Transverse colon (tissue), 4 donors: ENCODE data around the gene POU2F1. TPM values are rescaled to one million over a fixed set of nuclear protein-coding genes. Genes with fewer than 3 reads are reported as not detected.

Source experiments
- DNase-seq: peaks from one replicate; pipeline ENCODE4 v3.0.0-alpha.2; 2019
- H3K27ac ChIP-seq, 4 donors: fragments of 200-600 bp; sonication (generic); 2 replicates each; pipeline ENCODE4 v1.5.1; 2016 to 2018; ENCODE audit warnings: inconsistent platforms in 4 of 4
- H3K27me3 ChIP-seq: fragments of 200-600 bp; sonication (generic); 2 replicates; pipeline ENCODE4 v1.5.1; 2017; ENCODE audit warnings: inconsistent platforms
- H3K36me3 ChIP-seq, 4 donors: fragments of 200-600 bp; sonication (generic); 2 replicates each; pipeline ENCODE4 v1.5.1; 2017 to 2019; ENCODE audit warnings: inconsistent platforms in 4 of 4
- H3K4me1 ChIP-seq, 4 donors: fragments of 200-600 bp; sonication (generic); 2 replicates each; pipeline ENCODE4 v1.5.1; 2017 to 2020; ENCODE audit warnings: inconsistent platforms in 4 of 4
- H3K4me3 ChIP-seq, 4 donors: fragments of 200-600 bp; sonication (generic); 1 replicate in 1 of 4; 2 replicates in 3 of 4; pipeline versions ENCODE4 v1.5.1 to v1.6.1; 2017 to 2019; ENCODE audit warnings: inconsistent platforms in 4 of 4
- H3K9me3 ChIP-seq, 2 donors: fragments of 200-600 bp; sonication (generic); 2 replicates each; pipeline ENCODE4 v1.5.1; 2017 to 2019; ENCODE audit warnings: inconsistent platforms in 2 of 2
- CTCF ChIP-seq, 5 experiments: fragments of 200-600 bp in 3 of 5; fragments of 450-650 bp in 2 of 5; sonication (generic) in 3 of 5; IDR thresholded peaks; 1 replicate in 2 of 5; 2 replicates in 3 of 5; pipeline ENCODE4 v1.5.1; 2016 to 2017; ENCODE audit warnings: antibody characterized with exemption in 5 of 5, inconsistent platforms in 3 of 5, mild to moderate bottlenecking in 2 of 5, moderate library complexity in 1 of 5
- EP300 ChIP-seq: sonication (generic); formaldehyde crosslinking; IDR thresholded peaks from one replicate; pipeline ENCODE4 v1.6.1; 2017; ENCODE audit warnings: antibody characterized with exemption, low read depth
- POLR2A ChIP-seq: fragments of 450-650 bp; IDR thresholded peaks from one replicate; pipeline ENCODE4 v1.6.1; 2016; ENCODE audit warnings: antibody characterized with exemption, mild to moderate bottlenecking, moderate library complexity
- POLR2AphosphoS5 ChIP-seq, 3 donors: sonication (generic); formaldehyde crosslinking; IDR thresholded peaks; one replicate each; pipeline ENCODE4 v1.6.1; 2016; ENCODE audit warnings: antibody characterized with exemption in 3 of 3
- WGBS, 2 donors: methylation state at CpG; one replicate each; pipeline ENCODE4 v1.1.5; 2018; ENCODE audit warnings: low coverage in 1 of 2; 5-methylcytosine and 5-hydroxymethylcytosine counted together
- in situ Hi-C, 4 donors: fragments of 200-750 bp; cut with MboI; loops; one replicate each; pipeline versions ENCODE4 v1.15.0 to v1.15.1; 2017; ENCODE audit warnings: low sequenced_read_pairs in 3 of 4, low pct_ligation_motif_present in 1 of 4, low pct_unique_long_range_greater_than_20kb in 1 of 4
- intact Hi-C: fragments of 100-400 bp; cut with DNase I; formaldehyde crosslinking; loops from one replicate; pipeline ENCODE4 v1.15.1; 2023; ENCODE audit warnings: low total_unique reads
- total RNA-seq, 4 donors: library from RNA; depleted of rRNA; stranded (reverse); fragments of >200 nt; gene quantifications; one replicate each; pipeline ENCODE4 v1.1.0, GENCODE V29; 2016

Gene POU2F1
- total RNA-seq, 4 donors from 2014 or later = 6.6 to 31.8 (median 19.0) TPM

DNA sequence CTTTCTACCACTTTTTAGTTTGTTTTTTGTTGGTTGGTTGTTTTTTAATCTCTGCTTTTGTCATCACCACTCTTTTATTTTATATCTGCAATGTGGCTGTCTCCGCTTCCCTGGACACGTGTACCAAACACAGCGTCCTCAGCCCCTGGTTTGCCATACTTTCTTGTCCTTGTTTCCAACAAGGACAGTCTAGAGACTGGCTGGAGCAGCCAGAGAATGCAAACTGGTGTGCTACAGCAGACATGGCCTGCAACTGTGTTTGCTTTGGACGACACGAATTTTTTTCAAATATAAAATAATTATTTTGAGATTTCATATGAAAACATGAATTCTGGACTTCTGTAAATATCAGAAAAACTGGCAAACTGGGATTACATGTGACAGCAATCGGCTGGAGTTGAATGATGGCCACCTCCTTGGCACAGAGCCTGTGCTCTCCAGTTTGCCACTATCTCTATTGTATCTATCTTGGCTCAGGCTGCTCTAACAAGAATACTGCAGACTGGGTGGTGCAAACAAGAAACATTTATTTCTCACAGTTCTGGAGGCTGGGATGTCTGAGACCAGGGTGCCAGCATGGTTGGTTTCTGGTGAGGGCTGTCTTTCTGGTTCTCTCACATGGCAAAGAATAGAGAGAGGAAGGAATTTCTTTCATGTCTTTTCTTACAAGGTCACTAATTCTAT lies 34.6 kb upstream of the POU2F1 start:
- Histone ChIP-seq H3K27me3 (no peaks in the 10 kb centered on the region), H3K9me3 (no peaks in the 10 kb centered on the region), H3K4me3 (no peak overlapping the region), H3K27ac (no peak overlapping the region), H3K4me1 (no peaks in the 10 kb centered on the region), H3K36me3 (no peaks in the 10 kb centered on the region)
- TF ChIP-seq CTCF (IDR thresholded peaks at IDR 0.05) (no peak), EP300 (no peak), POLR2A (no peak), POLR2AphosphoS5 (IDR thresholded peaks at IDR 0.05) (no peak)
- no peak for DNase-seq
- in situ Hi-C loops = no loop called here
- intact Hi-C loops = no loop called here
- WGBS, 2 donors = 79 to 81% methylated on average over 5 to 6 of the region's 6 CpGs

DNA sequence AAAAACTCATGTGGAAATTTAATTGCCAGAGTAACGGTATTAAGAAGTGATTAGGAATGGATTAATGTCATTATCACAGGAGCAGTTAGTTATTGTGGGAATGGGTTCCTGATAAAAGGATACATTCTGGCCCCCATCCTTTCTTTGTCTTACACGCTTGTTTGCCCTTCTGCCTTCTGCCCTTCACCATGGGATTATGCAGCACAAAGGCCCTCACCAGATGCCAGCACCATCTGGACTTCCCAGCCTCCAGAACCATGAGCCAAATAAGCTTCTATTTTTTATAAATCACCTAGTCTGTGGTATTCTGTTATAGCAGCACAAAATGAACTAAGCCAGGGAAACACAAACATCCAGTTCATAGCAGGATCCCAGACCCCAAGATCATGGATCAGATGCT lies 33.9 kb upstream of the POU2F1 start:
- Histone ChIP-seq H3K4me1 (no peaks in the 10 kb centered on the region), H3K9me3 (no peaks in the 10 kb centered on the region), H3K27me3 (no peaks in the 10 kb centered on the region), H3K36me3 (no peaks in the 10 kb centered on the region), H3K4me3 (no peak overlapping the region), H3K27ac (no peak overlapping the region)
- DNase-seq = no peak
- intact Hi-C loops (no loop called here), in situ Hi-C loops (no loop called here)
- TF ChIP-seq EP300 (no peak), POLR2A (no peak), POLR2AphosphoS5 (IDR thresholded peaks at IDR 0.05) (no peak), CTCF (IDR thresholded peaks at IDR 0.05) (no peak)
- 84% methylated on average over 2 of the region's 2 CpGs for WGBS, 2 donors

GRCh38 chr1:167190747-167191237 lies 29.9 kb upstream of the POU2F1 start:
- DNase-seq = no peak
- TF ChIP-seq POLR2A = no peak
- TF ChIP-seq POLR2AphosphoS5 (IDR thresholded peaks at IDR 0.05) = no peak
- TF ChIP-seq EP300 = no peak
- TF ChIP-seq CTCF (IDR thresholded peaks at IDR 0.05) = no peak
- Histone ChIP-seq H3K4me3 (no peak overlapping the region), H3K4me1 (no peaks in the 10 kb centered on the region), H3K27ac (no peak overlapping the region), H3K36me3 (no peaks in the 10 kb centered on the region), H3K9me3 (no peaks in the 10 kb centered on the region), H3K27me3 (no peaks in the 10 kb centered on the region)
- WGBS, 2 donors = 79 to 96% methylated on average over 3 to 9 of the region's 9 CpGs
- in situ Hi-C loops (no loop called here), intact Hi-C loops (no loop called here)

GRCh38 chr1:167191958-167192357 lies 28.7 kb upstream of the POU2F1 start:
- no peaks in the 10 kb centered on the region for H3K9me3 ChIP-seq
- DNase-seq = no peak
- in situ Hi-C loops = no loop called here
- H3K27me3 ChIP-seq = no peaks in the 10 kb centered on the region
- H3K27ac ChIP-seq = no peak overlapping the region
- WGBS, 2 donors = 84% methylated on average over 1 of the region's 1 CpG; no CpG with 5 or more reads in 1 of the 2 donors
- H3K36me3 ChIP-seq = no peaks in the 10 kb centered on the region
- intact Hi-C loops = no loop called here
- no peak for TF ChIP-seq POLR2A
- TF ChIP-seq CTCF (IDR thresholded peaks at IDR 0.05) = no peak
- TF ChIP-seq EP300 = no peak
- no peak for TF ChIP-seq POLR2AphosphoS5 (IDR thresholded peaks at IDR 0.05)
- H3K4me1 ChIP-seq = no peaks in the 10 kb centered on the region
- H3K4me3 ChIP-seq = no peak overlapping the region
